Heart left ventricle (tissue), 13 donors: ENCODE measurements around the gene GADL1.

Source experiments
- POLR2A ChIP-seq, 2 donors: fragments of 450-650 bp; IDR thresholded peaks; one replicate each; pipeline ENCODE4 v1.6.1; 2017; ENCODE audit warnings: antibody characterized with exemption in 2 of 2, mild to moderate bottlenecking in 2 of 2, moderate library complexity in 2 of 2
- TF ChIP-seq, protein P1 (sequence below), 12 donors: fragments of 200-600 bp; sonication (generic) in 4 of 12; IDR thresholded peaks; one replicate each; pipeline versions ENCODE4 v1.5.0 to v1.8.0; 2018 to 2022; ENCODE audit warnings: antibody characterized with exemption in 12 of 12, mild to moderate bottlenecking in 5 of 12
- donor health status: ischemic (EF 13 %, LVEDD 7.1; RV severe dilation, severe dysfunction).
- donor health status: DM: no; HTN: yes; CAD: no.
- donor health status: DM: no; HTN: no; CAD: no.
- donor health status: ischemic (EF 25% LVEDD 6.9; RV normal size, moderate dysfunction).
- donor health status: ischemic (EF 25% LVEDD 5.7; RV mildly dilated, moderate dysfunction).
- donor health status: ischemic (EF 35%, LVEDD 5.7; RV mildly dilated, moderate dysfunction).
- donor health status: nonischemic (EF 11% LVEDD 7.7; RV severe dilation, severe dysfunction).
- donor health status: DM: yes; HTN: yes; CAD: no.
- donor health status: PGD.
- donor health status: ischemic (EF 29% LVEDD 5.4; RV normal size, mild dysfunction).
- donor health status: nonischemic (EF 23%, LVEDD 6.1; RV moderate dilation, normal function).

- TF ChIP-seq, protein P1, sequence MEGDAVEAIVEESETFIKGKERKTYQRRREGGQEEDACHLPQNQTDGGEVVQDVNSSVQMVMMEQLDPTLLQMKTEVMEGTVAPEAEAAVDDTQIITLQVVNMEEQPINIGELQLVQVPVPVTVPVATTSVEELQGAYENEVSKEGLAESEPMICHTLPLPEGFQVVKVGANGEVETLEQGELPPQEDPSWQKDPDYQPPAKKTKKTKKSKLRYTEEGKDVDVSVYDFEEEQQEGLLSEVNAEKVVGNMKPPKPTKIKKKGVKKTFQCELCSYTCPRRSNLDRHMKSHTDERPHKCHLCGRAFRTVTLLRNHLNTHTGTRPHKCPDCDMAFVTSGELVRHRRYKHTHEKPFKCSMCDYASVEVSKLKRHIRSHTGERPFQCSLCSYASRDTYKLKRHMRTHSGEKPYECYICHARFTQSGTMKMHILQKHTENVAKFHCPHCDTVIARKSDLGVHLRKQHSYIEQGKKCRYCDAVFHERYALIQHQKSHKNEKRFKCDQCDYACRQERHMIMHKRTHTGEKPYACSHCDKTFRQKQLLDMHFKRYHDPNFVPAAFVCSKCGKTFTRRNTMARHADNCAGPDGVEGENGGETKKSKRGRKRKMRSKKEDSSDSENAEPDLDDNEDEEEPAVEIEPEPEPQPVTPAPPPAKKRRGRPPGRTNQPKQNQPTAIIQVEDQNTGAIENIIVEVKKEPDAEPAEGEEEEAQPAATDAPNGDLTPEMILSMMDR (IDR thresholded peaks at IDR 0.05): no peak
- no peak for TF ChIP-seq POLR2A (IDR thresholded peaks at IDR 0.05)
These were observed 197.6 kb downstream of the GADL1 start for GRCh38 chr3:30696896-30697295.
